Brain microvascular endothelial cell (primary cell): ENCODE results near the gene COL13A1.

Experiments
- DNase-seq: peaks from one replicate; pipeline ENCODE4 v3.0.0-alpha.2; 2020
- H3K27ac ChIP-seq: fragments of 250-450 bp; sonication (Bioruptor Pico); 2 replicates; pipeline ENCODE4 v1.5.1; 2020; ENCODE audit warnings: mild to moderate bottlenecking, moderate library complexity
- H3K27me3 ChIP-seq: fragments of 250-450 bp; sonication (Bioruptor Pico); replicated peaks from 2 replicates; pipeline ENCODE4 v1.5.1; 2020; ENCODE audit warnings: mild to moderate bottlenecking
- H3K36me3 ChIP-seq: fragments of 250-450 bp; sonication (Bioruptor Pico); replicated peaks from 2 replicates; pipeline ENCODE4 v1.5.1; 2020; ENCODE audit warnings: mild to moderate bottlenecking
- H3K4me3 ChIP-seq: 2 replicates; pipeline ENCODE4 v1.5.1; 2011; ENCODE audit warnings: low read depth, mild to moderate bottlenecking, control low read depth, low read length, moderate library complexity
- CTCF ChIP-seq: IDR thresholded peaks from 2 replicates; pipeline ENCODE4 v1.5.1; 2011; ENCODE audit warnings: low read depth, mild to moderate bottlenecking, moderate library complexity, low read length, control low read depth, inconsistent platforms; ENCODE audit errors: missing control alignments
- in situ Hi-C: cut with HindIII; loops from 2 replicates; pipeline ENCODE4 v1.10.0; 2017; ENCODE audit warnings: low sequenced_read_pairs, low pct_ligation_motif_present

COL13A1 gene

DNA sequence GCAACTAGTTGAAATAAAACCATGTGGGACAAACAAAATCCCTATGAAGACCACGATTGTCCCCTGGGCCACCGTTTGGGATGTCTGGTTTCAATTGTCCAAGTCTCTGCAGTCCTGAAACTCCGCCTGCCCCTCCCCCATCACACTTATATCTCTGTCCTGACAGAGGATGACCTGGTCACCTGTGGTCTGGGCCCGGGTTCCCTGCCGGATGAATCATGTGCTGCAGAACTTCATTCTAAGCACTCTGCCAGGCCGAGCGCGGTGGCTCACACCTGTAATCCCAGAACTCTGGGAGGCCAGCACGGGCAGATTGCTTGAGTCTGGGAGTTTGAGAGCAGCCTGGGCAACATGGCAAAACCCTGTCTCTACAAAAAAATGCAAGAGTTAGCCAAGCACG is 91.1 kb downstream of the COL13A1 start:
- in situ Hi-C loops, result no loop called here
- TF ChIP-seq CTCF, result no peak
- DNase-seq, result peak; percentile 27
- Histone ChIP-seq H3K27me3 (no peaks in the 10 kb centered on the region), H3K36me3 (no peaks in the 10 kb centered on the region), H3K4me3 (no peak overlapping the region), H3K27ac (no peak overlapping the region)

GRCh38 chr10:69893271-69893900 is 91.7 kb downstream of the COL13A1 start:
- no peak overlapping the region for H3K4me3 ChIP-seq
- no peak overlapping the region for H3K27ac ChIP-seq
- no peak for DNase-seq
- in situ Hi-C loops, result no loop called here
- peaks cover under 1% of the 10 kb centered on the region for H3K36me3 ChIP-seq
- no peaks in the 10 kb centered on the region for H3K27me3 ChIP-seq
- TF ChIP-seq CTCF, result no peak

GRCh38 chr10:69894156-69894555 is 92.5 kb downstream of the COL13A1 start:
- DNase-seq, result no peak
- Histone ChIP-seq H3K4me3 (no peak overlapping the region), H3K27me3 (no peaks in the 10 kb centered on the region), H3K36me3 (peaks cover 3% of the 10 kb centered on the region), H3K27ac (no peak overlapping the region)
- TF ChIP-seq CTCF, result no peak
- in situ Hi-C loops, result no loop called here

DNA sequence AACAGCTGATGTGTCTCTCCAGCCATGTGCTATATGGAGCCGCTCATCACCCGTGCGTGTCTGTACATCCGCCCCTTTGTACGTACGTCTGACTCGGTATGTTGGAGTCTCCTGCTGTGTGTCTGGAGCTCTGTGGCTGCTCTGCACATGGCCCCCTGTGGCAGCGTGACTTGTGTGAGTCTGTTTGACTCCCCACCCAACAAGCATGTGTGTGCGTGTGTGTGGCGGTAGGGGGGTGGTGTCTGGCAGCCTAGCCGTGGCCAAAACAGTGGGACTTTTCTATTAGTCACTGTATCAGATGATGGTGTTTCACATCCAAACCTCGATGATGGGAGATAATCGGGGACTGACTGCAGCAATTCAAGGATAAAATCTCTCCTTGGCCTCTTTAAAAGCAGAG is 94.1 kb downstream of the COL13A1 start:
- peak; percentile 97 for DNase-seq

DNA sequence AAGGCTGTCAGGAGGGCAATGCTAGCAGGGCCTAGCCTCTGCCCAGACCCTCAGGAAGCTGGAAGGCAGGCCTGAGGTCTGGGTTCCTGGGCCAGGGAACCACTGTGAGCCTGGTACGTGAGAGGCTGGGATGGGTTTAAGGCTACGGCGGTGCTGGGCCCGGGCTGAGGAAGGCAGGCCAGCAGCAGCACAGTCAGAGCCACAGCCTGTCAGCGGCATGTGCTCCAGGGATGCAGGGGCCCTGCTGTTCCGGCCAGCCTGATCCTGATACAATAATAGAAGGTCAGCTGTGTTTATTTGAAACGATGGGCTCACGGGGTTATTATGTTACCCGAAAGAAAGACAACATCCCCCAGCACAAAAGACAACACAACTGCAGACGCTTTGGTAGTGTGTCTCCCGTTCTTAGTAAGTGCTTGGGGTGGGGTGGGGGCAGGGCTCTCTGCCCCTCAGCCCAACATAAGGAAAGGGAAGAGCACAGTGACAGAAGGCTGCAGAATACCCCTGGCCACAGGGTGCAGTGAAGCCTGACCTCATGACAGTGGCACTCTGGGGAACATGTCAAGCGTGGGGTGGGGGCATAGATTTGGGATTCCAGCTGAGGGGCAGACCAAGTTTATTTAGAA is 95.0 kb downstream of the COL13A1 start:
- in situ Hi-C loops, result no loop called here
- DNase-seq, result no peak
- Histone ChIP-seq H3K27me3 (no peaks in the 10 kb centered on the region), H3K36me3 (peaks cover 3% of the 10 kb centered on the region), H3K27ac (peak overlapping the region; percentile 83), H3K4me3 (no peak overlapping the region)
- TF ChIP-seq CTCF, result no peak

More for the DNA sequence above, 94.1 kb downstream of the COL13A1 start:
- no peaks in the 10 kb centered on the region for H3K27me3 ChIP-seq
- H3K27ac ChIP-seq, result peak overlapping the region; percentile 83
- H3K36me3 ChIP-seq, result peaks cover 3% of the 10 kb centered on the region
- no peak for TF ChIP-seq CTCF
- in situ Hi-C loops, result no loop called here
- H3K4me3 ChIP-seq, result no peak overlapping the region
